A673 (cell line): ENCODE data around the gene SMTN.

Experiments used
- EZH2 ChIP-seq: fragments of 200-600 bp; sonication (generic); IDR thresholded peaks from 2 replicates; pipeline ENCODE4 v1.6.1; 2017; ENCODE audit warnings: borderline replicate concordance, low read depth, mild to moderate bottlenecking, mixed read lengths, antibody characterized with exemption, low read length; ENCODE audit not compliant: poor library complexity, severe bottlenecking
- TF ChIP-seq, protein P1 (sequence below): fragments of 300-800, 200-600 bp; sonication (generic); conservative IDR thresholded peaks from 2 replicates; pipeline ENCODE4 v1.5.1; 2017; ENCODE audit warnings: low read depth, mild to moderate bottlenecking, antibody characterized with exemption, low read length, moderate library complexity, mixed read lengths

DNA sequence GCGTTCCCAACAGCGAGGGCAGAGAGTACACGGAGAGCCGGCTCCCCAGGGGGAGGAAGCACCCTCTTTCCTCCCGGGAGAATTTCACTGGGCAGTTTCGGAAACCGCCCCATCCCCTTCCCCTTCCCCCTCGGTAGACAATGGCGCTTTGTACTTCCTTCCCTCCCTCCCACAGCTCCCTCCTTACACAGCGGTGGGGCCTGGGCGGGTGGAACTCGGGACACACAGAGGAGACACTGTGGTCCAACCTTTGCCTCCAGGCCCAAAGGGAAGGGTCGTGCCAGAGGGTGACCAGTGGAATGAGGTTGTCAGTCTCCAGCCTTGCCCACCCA is 4.3 kb downstream of the SMTN start:
- TF ChIP-seq EZH2: no peak
- TF ChIP-seq, protein P1, sequence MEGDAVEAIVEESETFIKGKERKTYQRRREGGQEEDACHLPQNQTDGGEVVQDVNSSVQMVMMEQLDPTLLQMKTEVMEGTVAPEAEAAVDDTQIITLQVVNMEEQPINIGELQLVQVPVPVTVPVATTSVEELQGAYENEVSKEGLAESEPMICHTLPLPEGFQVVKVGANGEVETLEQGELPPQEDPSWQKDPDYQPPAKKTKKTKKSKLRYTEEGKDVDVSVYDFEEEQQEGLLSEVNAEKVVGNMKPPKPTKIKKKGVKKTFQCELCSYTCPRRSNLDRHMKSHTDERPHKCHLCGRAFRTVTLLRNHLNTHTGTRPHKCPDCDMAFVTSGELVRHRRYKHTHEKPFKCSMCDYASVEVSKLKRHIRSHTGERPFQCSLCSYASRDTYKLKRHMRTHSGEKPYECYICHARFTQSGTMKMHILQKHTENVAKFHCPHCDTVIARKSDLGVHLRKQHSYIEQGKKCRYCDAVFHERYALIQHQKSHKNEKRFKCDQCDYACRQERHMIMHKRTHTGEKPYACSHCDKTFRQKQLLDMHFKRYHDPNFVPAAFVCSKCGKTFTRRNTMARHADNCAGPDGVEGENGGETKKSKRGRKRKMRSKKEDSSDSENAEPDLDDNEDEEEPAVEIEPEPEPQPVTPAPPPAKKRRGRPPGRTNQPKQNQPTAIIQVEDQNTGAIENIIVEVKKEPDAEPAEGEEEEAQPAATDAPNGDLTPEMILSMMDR: no peak
